ENCODE measurements around the gene GLIS1. TPM values are rescaled to one million over a fixed set of nuclear protein-coding genes. Genes with fewer than 3 reads are reported as not detected.

The GLIS1 gene
- total RNA-seq, 1 experiment from 2014 or later = 0.39 TPM

- Histone ChIP-seq H3K4me2 (ENCODE audit: low read length) (no peak overlapping the region), H3K36me3 (ENCODE audit: control insufficient read depth in 1 of 2, insufficient read depth in 2 of 2, low read length in 2 of 2) (no peaks in the 10 kb centered on the region), H3K9me2 (ENCODE audit: insufficient read depth) (no peaks in the 10 kb centered on the region), H4K20me1 (ENCODE audit: insufficient read depth) (no peaks in the 10 kb centered on the region), H3K4me3 (replicated peaks in 1 of 2; ENCODE audit: low read depth in 1 of 2, low read length in 2 of 2) (no peak overlapping the region), H3K27ac (ENCODE audit: low read depth, low read length) (no peak overlapping the region), H3K9me3 (ENCODE audit: control insufficient read depth in 1 of 2, insufficient read depth in 1 of 2, low read depth in 1 of 2, low read length in 2 of 2) (no peaks in the 10 kb centered on the region), H3K27me3 (ENCODE audit: insufficient read depth, low read length) (no peaks in the 10 kb centered on the region; the same call in 1 of the 2 replicates), H3K9ac (ENCODE audit: low read length) (no peak overlapping the region), H2AFZ (ENCODE audit: low read depth, low read length, poor library complexity, severe bottlenecking) (no peak overlapping the region), H3K4me1 (ENCODE audit: control insufficient read depth in 1 of 2, insufficient read depth in 2 of 2, low read length in 2 of 2) (peaks cover 0 to 4% of the 10 kb centered on the region in 2 experiments; a peak in 1 of 4 replicates), H3K79me2 (ENCODE audit: insufficient read depth, low read length) (no peaks in the 10 kb centered on the region)
- DNase-seq (ENCODE audit: low read depth, low spot score) (no peak), ATAC-seq (no peak)
- POLR2A ChIA-PET = no interaction called here
- RAD21 ChIA-PET (ENCODE audit: low non-redundant PET in 1 of 2, low total read pairs in 2 of 2, uncharacterized antibody in 2 of 2, unreplicated experiment in 2 of 2) = no interaction called here
- intact Hi-C loops (cut with micrococcal nuclease) = no loop called here
- no TSS peak for BruUV-seq (replicated peaks)
- TF ChIP-seq MAX (IDR thresholded peaks at IDR 0.05) (no peak), SIN3A (IDR thresholded peaks at IDR 0.05; ENCODE audit: low read depth) (no peak), ATF3 (IDR thresholded peaks at IDR 0.05) (no peak), ZNF274 (IDR thresholded peaks at IDR 0.05; ENCODE audit: low read depth, low read length) (no peak), EZH2phosphoT487 (IDR thresholded peaks at IDR 0.05; ENCODE audit: borderline replicate concordance) (no peak), ZFX (IDR thresholded peaks at IDR 0.05) (no peak), EZH2 (IDR thresholded peaks at IDR 0.05) (no peak), CTCF (IDR thresholded peaks at IDR 0.05 in 2 of 3, conservative IDR thresholded peaks at IDR 0.05 in 1 of 3; ENCODE audit: borderline replicate concordance in 1 of 3, insufficient read depth in 1 of 3, low read depth in 2 of 3, low read length in 2 of 3) (no peak), POLR2AphosphoS5 (IDR thresholded peaks at IDR 0.05; ENCODE audit: low read depth, low read length) (no peak), TCF7L2 (IDR thresholded peaks at IDR 0.05; ENCODE audit: borderline replicate concordance, extremely low read depth, insufficient read depth, insufficient read length) (no peak), FOSL1 (IDR thresholded peaks at IDR 0.05; ENCODE audit: low read depth) (no peak), SP1 (IDR thresholded peaks at IDR 0.05; ENCODE audit: low read depth) (no peak), POLR2A (IDR thresholded peaks at IDR 0.05; ENCODE audit: borderline replicate concordance, extremely low read depth, insufficient read depth, insufficient read length) (no peak), CBX3 (IDR thresholded peaks at IDR 0.05; ENCODE audit: low read depth) (no peak), REST (IDR thresholded peaks at IDR 0.05; ENCODE audit: low read depth) (no peak)
- CTCF ChIA-PET = no interaction called here
Measured at GRCh38 chr1:53547231-53547790, 191.7 kb downstream of the GLIS1 start.
